DLD1 (cell line): ENCODE results near the gene TNFAIP8.

Source experiments
- in situ Hi-C: cut with HindIII; loops from 2 replicates; pipeline ENCODE4 v1.10.0; 2017; ENCODE audit warnings: low sequenced_read_pairs

Gene TNFAIP8

GRCh38 chr5:119345861-119346260, 10.0 kb upstream of the TNFAIP8 start:
- in situ Hi-C loops: no loop called here

GRCh38 chr5:119346394-119346793, 9.4 kb upstream of the TNFAIP8 start:
- in situ Hi-C loops: no loop called here

GRCh38 chr5:119347574-119347973, 8.2 kb upstream of the TNFAIP8 start:
- in situ Hi-C loops: no loop called here

GRCh38 chr5:119347991-119348390, 7.8 kb upstream of the TNFAIP8 start:
- in situ Hi-C loops: no loop called here

GRCh38 chr5:119353213-119353612, 2.6 kb upstream of the TNFAIP8 start:
- in situ Hi-C loops: no loop called here

- in situ Hi-C loops: no loop called here
Observed at GRCh38 chr5:119353686-119354366, 2.0 kb upstream of the TNFAIP8 start.

- in situ Hi-C loops: no loop called here
Observed at GRCh38 chr5:119354537-119355243, 1.1 kb upstream of the TNFAIP8 start.

GRCh38 chr5:119355244-119355638, 578 bp upstream of the TNFAIP8 start:
- in situ Hi-C loops: no loop called here

- in situ Hi-C loops: no loop called here
Observed at GRCh38 chr5:119356612-119357188, 881 bp downstream of the TNFAIP8 start.

- in situ Hi-C loops: no loop called here
Observed at GRCh38 chr5:119357270-119357669, 1.5 kb downstream of the TNFAIP8 start.

GRCh38 chr5:119357808-119358529, 2.1 kb downstream of the TNFAIP8 start:
- in situ Hi-C loops: no loop called here

- in situ Hi-C loops: no loop called here
Observed at GRCh38 chr5:119358530-119358900, 2.7 kb downstream of the TNFAIP8 start.

- in situ Hi-C loops: no loop called here
Observed at GRCh38 chr5:119358901-119359603, 3.2 kb downstream of the TNFAIP8 start.

- in situ Hi-C loops: no loop called here
Observed at GRCh38 chr5:119359737-119360413, 4.1 kb downstream of the TNFAIP8 start.

GRCh38 chr5:119360905-119361593, 5.2 kb downstream of the TNFAIP8 start:
- in situ Hi-C loops: no loop called here

GRCh38 chr5:119361594-119362125, 5.8 kb downstream of the TNFAIP8 start:
- in situ Hi-C loops: no loop called here

- in situ Hi-C loops: no loop called here
Observed at GRCh38 chr5:119362714-119363113, 6.9 kb downstream of the TNFAIP8 start.

- in situ Hi-C loops: no loop called here
Observed at GRCh38 chr5:119363271-119363670, 7.5 kb downstream of the TNFAIP8 start.

- in situ Hi-C loops: no loop called here
Observed at GRCh38 chr5:119363936-119364335, 8.1 kb downstream of the TNFAIP8 start.
